ENCODE results near the gene AKT1S1.
"Not testable (repeated sequence)": the region's sequence is repeated elsewhere in the genome, so short reads cannot be mapped to it uniquely, and the experiment has no call there.

The AKT1S1 gene

GRCh38 chr19:49820125-49820524 lies 57.0 kb downstream of the AKT1S1 start:
- ATAC-seq (replicated peaks; ENCODE audit: extremely low read depth, poor library complexity, severe bottlenecking) (no peak), DNase-seq (ENCODE audit: low spot score in 2 of 2) (no peak)
- Mint-ChIP-seq H3K36me3 (ENCODE audit: insufficient read depth) (peaks cover 36% of the 10 kb centered on the region), H3K9me3 (no peaks in the 10 kb centered on the region), H3K27me3 (no peaks in the 10 kb centered on the region), H3K4me1 (peaks cover 32% of the 10 kb centered on the region), H3K4me3 (no peak overlapping the region), H3K27ac (ENCODE audit: low read depth) (no peak overlapping the region)

- not testable (repeated sequence) for ATAC-seq (replicated peaks; ENCODE audit: extremely low read depth, poor library complexity, severe bottlenecking); DNase-seq (ENCODE audit: low spot score in 2 of 2); H3K27me3 Mint-ChIP-seq; H3K9me3 Mint-ChIP-seq
- Mint-ChIP-seq H3K4me1 (peaks cover 32% of the 10 kb centered on the region), H3K36me3 (ENCODE audit: insufficient read depth) (peaks cover 33% of the 10 kb centered on the region), H3K4me3 (peak overlapping the region; percentile 99), H3K27ac (ENCODE audit: low read depth) (peak overlapping the region; percentile 100)
These were observed 57.6 kb downstream of the AKT1S1 start for GRCh38 chr19:49819452-49820115.

Measured in central memory CD8-positive, alpha-beta T cell (primary cell).